ENCODE measurements around the gene LRRC27. TPM values are rescaled to one million over a fixed set of nuclear protein-coding genes. Genes with fewer than 3 reads are reported as not detected.

LRRC27 gene
- total and polyA plus RNA-seq, 8 donors: 2.5 to 11.1 (median 4.3) TPM

DNA sequence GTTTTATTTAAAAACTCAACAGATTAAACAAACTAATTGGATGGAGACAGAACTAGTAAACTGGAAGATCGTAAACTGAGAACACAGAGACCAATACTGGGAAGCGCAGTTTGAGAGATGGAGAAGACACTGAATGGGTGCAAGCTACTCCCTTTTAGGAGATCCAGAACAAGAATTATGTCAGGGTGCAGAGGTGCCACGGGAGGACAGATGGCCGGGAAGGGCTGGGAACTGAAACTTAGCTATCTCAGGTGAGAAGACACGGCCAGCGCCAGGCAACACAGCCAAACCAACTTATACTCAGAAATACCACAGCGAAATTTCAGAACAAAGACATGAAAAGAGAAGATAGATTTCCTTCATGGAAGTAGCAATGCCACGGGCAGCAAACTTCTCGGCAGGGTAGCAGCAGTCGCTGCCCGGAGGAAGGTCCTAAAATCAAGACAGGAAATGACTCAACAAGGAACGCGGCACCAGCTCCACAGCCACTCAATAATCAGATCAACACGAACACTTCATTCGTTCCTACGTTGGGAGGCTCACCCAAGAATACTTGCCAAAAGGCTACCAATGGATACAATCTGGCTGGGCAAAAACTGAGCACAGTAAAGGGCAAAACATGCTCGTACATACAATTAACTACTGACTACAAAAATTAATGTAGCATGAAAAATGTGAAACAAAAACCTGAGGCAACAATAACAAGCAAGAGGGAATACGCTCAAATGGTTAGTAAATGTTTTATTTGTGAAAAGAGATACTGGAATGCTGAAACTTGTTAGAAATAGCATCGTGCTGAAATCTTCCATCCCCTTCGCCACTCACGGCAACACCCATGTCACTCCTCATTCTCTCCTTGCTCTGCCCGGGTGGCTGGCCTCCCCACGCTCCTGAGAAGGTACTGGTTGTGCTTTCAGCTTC is 2.2 kb upstream of the LRRC27 start:
- 81 to 82% methylated on average over 23 of the region's 23 CpGs for WGBS, 2 donors
- DNase-seq (no peak), ATAC-seq (no peak), FAIRE-seq (no peak)
- peaks cover 0 to 9% (median 0%) of the 10 kb centered on the region in 3 donors for H3K4me1 ChIP-seq
- intact Hi-C loops (cut with DNase I): no loop called here
- no peaks in the 10 kb centered on the region for H3K27me3 ChIP-seq
- H3K9me3 ChIP-seq: no peaks in the 10 kb centered on the region
- TF ChIP-seq CTCF (IDR thresholded peaks at IDR 0.05): no peak
- no peak overlapping the region for H3K27ac ChIP-seq
- H3K36me3 ChIP-seq: no peaks in the 10 kb centered on the region
- H3K4me3 ChIP-seq: peak overlapping the region in 1 of 4 donors; percentile 17

DNA sequence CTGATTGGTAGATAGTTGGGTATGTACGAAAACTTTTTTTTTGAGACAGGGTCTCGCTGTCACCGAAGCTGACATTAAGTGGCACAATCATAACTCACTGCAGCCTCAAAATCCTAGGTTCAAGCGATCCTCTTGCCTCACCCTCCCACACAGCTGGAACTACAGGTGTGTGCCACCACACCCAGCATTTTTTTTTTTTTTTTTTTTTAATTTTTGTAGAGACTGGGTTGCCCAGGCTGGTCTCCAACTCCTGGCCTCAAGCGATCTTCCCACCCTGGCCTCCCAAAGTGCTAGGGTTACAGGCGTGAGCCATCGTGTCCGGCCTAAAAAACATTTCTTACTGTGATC is 1.5 kb upstream of the LRRC27 start:
- peak overlapping the region in 1 of 4 donors; percentile 17 for H3K4me3 ChIP-seq
- ATAC-seq: no peak
- 95 to 96% methylated on average over 8 of the region's 8 CpGs for WGBS, 2 donors

GRCh38 chr10:132332433-132332754 is 401 bp downstream of the LRRC27 start:
- intact Hi-C loops (cut with DNase I): no loop called here
- Histone ChIP-seq H3K27me3 (no peaks in the 10 kb centered on the region), H3K4me1 (peaks cover 0 to 9% (median 0%) of the 10 kb centered on the region in 3 donors), H3K4me3 (peak overlapping the region; percentile 63 to 90 (median 75)), H3K9me3 (no peaks in the 10 kb centered on the region), H3K36me3 (no peaks in the 10 kb centered on the region), H3K27ac (peak overlapping the region; percentile 10 to 68 (median 55))
- no peak for TF ChIP-seq CTCF (IDR thresholded peaks at IDR 0.05)
- peak in 2 of 4 donors; percentile 10 to 13 for ATAC-seq
- DNase-seq: no peak
- 4 to 7% methylated on average over 16 of the region's 16 CpGs for WGBS, 2 donors
- no peak for FAIRE-seq

More for the DNA sequence above, 1.5 kb upstream of the LRRC27 start:
- no peaks in the 10 kb centered on the region for H3K36me3 ChIP-seq
- FAIRE-seq (no peak), DNase-seq (no peak)
- no peaks in the 10 kb centered on the region for H3K9me3 ChIP-seq
- no peak for TF ChIP-seq CTCF (IDR thresholded peaks at IDR 0.05)
- intact Hi-C loops (cut with DNase I): no loop called here
- H3K4me1 ChIP-seq: peaks cover 0 to 9% (median 0%) of the 10 kb centered on the region in 3 donors
- no peaks in the 10 kb centered on the region for H3K27me3 ChIP-seq
- no peak overlapping the region for H3K27ac ChIP-seq

GRCh38 chr10:132333386-132333785 is 1.4 kb downstream of the LRRC27 start:
- intact Hi-C loops (cut with DNase I): no loop called here
- Histone ChIP-seq H3K36me3 (no peaks in the 10 kb centered on the region), H3K9me3 (no peaks in the 10 kb centered on the region), H3K27ac (no peak overlapping the region), H3K4me3 (no peak overlapping the region), H3K27me3 (no peaks in the 10 kb centered on the region), H3K4me1 (peaks cover 0 to 9% (median 0%) of the 10 kb centered on the region in 3 donors)
- 73 to 86% methylated on average over 7 of the region's 7 CpGs for WGBS, 2 donors
- TF ChIP-seq CTCF (IDR thresholded peaks at IDR 0.05): no peak
- no peak for DNase-seq
- no peak for ATAC-seq
- no peak for FAIRE-seq

DNA sequence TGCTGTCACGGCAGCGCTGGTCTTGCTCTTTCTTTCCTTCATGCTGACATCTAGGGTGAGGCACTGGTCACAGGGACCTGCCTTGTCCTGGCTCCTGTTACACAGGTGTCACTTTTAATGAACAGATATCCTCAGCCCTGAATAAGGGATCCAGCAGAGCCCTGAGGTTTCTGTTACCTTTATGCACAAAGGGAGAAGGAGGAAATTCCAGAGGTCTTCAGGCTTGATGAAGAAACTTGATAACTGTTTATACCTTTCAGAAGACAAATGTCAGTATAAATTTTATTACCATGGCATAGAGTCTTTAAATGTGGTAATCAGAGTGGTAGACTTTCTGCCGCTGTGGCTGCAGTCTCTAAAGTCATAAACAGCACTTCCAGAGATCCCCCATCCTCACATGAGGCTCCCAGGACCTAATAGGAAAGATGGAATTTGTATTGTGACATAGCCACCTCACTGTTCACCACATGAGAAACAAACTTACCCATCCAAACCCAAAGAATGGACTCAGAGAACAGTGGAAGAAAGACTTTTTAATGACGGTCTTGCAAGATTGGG is 2.7 kb downstream of the LRRC27 start:
- DNase-seq: no peak
- Histone ChIP-seq H3K36me3 (no peaks in the 10 kb centered on the region), H3K9me3 (no peaks in the 10 kb centered on the region), H3K27me3 (no peaks in the 10 kb centered on the region), H3K4me1 (peaks cover 0 to 9% (median 0%) of the 10 kb centered on the region in 3 donors), H3K27ac (no peak overlapping the region), H3K4me3 (no peak overlapping the region)
- TF ChIP-seq CTCF (IDR thresholded peaks at IDR 0.05): no peak
- no peak for ATAC-seq
- no peak for FAIRE-seq
- intact Hi-C loops (cut with DNase I): no loop called here
- WGBS, 2 donors: 91 to 94% methylated on average over 4 of the region's 4 CpGs

All from pancreas (tissue), 10 donors.